Activated CD8-positive, alpha-beta memory T cell treated with anti-CD3 and anti-CD28 coated beads for 48 hours (primary cell): ENCODE measurements around the gene PMFBP1.

Experiments used
- DNase-seq, 3 experiments: peaks; one replicate each; pipeline ENCODE4 v3.0.0-alpha.2; 2020; ENCODE audit warnings: low read depth in 2 of 3, low spot score in 2 of 3

PMFBP1 gene, protein sequence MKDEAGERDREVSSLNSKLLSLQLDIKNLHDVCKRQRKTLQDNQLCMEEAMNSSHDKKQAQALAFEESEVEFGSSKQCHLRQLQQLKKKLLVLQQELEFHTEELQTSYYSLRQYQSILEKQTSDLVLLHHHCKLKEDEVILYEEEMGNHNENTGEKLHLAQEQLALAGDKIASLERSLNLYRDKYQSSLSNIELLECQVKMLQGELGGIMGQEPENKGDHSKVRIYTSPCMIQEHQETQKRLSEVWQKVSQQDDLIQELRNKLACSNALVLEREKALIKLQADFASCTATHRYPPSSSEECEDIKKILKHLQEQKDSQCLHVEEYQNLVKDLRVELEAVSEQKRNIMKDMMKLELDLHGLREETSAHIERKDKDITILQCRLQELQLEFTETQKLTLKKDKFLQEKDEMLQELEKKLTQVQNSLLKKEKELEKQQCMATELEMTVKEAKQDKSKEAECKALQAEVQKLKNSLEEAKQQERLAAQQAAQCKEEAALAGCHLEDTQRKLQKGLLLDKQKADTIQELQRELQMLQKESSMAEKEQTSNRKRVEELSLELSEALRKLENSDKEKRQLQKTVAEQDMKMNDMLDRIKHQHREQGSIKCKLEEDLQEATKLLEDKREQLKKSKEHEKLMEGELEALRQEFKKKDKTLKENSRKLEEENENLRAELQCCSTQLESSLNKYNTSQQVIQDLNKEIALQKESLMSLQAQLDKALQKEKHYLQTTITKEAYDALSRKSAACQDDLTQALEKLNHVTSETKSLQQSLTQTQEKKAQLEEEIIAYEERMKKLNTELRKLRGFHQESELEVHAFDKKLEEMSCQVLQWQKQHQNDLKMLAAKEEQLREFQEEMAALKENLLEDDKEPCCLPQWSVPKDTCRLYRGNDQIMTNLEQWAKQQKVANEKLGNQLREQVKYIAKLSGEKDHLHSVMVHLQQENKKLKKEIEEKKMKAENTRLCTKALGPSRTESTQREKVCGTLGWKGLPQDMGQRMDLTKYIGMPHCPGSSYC

GRCh38 chr16:72172105-72173034 lies at the start of gene PMFBP1:
Gene PMFBP1, minus strand, starts transcription at chr16:72172155. Its CDS starts 947 bp downstream, at chr16:72171208.
- DNase-seq: no peak

DNA sequence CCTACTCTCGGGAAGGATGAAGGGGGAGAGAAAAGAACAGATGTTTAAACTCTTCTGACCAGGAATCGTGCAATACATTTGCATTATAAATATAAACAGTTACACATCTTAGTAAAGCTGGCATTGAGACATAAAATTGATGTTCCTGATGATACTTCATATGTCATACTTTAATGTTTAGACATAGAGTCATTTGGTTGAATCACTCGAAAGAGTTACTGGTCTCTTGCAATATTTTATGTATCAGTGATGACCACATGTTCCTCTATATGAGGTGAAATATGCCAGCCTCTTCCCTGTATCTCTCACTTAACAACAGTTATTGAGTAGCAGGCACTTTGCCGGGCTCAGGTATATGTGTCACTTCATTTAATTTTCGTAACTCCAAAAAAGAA lies 49.7 kb upstream of the PMFBP1 start:
- DNase-seq: no peak

DNA sequence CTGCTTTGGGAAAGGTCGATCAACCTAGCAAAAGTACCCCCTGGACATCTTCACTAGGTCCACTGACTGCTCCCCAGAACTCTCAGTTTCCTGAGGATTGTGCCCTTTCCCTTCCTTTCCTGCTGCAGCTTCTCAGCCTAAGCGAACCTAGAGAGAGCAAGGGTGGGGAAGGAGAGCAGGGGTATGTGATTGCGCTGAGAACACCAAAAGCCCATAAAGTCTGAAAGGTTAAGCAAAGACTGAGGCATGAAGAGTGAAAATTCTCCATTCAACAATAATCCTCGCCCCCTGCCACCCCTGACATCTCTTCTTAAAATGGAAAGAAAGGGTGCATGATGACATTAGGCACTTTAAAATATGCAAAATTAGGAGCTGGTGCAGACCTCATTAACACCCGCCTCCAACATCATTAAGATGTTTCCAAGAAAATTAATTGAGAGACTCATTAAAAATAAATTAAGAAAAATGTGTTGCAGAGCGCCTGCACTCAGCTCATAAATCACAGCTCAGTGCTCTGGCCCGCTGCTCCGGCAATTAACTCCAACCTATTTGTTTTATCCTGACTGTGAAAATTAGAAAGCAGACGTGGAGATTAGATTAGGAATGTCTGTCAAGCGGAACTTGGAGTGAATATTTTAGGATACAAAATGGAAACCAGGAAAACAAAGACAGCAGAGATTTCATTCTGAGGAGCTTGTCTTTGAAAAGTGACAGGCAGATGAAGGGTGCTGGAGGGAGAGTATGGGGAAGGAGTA lies 49.1 kb upstream of the PMFBP1 start:
- no peak for DNase-seq

- DNase-seq: no peak
Measured at GRCh38 chr16:72219282-72219681, 47.3 kb upstream of the PMFBP1 start.

DNA sequence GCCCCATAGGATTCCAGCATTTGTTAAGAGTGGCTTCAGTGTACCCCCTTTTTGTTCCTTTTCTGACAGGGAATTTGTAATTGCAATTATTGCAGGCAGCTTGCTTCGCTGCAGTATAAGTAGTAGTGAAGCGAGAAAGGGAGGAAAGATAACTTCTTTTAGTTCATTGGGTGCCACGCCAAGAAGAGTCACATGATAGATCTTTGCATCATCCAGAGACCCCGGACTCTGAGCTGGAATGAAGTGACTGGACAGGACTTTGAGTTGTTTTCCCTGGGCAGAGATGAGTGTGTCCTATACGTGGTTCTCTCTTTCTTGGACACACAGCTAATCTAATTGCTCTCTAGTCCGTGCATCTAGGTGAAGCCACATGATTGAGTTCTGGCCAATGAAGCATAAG lies 44.8 kb upstream of the PMFBP1 start:
- no peak for DNase-seq

- no peak for DNase-seq
Measured at GRCh38 chr16:72214821-72215220, 42.9 kb upstream of the PMFBP1 start.

GRCh38 chr16:72211110-72211509 lies 39.2 kb upstream of the PMFBP1 start:
- DNase-seq: no peak

DNA sequence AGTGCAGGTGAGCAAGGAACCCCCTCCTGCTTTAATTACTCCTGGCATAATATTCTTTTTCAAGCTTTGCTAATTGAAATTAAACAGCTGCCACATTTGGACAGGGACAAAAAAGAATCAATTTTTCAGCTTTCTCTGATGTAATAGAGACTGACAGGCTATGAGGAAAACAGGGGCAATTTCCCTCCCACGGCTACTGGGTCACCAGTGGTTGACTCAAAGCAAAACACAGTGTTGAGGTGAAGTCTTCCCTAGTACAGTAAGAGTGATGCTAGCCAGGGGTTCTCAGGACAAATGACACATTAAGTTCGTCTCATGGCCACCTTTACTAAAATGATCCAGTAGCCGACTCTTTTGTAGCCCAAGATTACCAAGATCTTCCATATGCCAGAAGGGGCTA lies 38.6 kb upstream of the PMFBP1 start:
- no peak for DNase-seq

- DNase-seq: no peak
Measured at GRCh38 chr16:72210072-72210471, 38.1 kb upstream of the PMFBP1 start.

DNA sequence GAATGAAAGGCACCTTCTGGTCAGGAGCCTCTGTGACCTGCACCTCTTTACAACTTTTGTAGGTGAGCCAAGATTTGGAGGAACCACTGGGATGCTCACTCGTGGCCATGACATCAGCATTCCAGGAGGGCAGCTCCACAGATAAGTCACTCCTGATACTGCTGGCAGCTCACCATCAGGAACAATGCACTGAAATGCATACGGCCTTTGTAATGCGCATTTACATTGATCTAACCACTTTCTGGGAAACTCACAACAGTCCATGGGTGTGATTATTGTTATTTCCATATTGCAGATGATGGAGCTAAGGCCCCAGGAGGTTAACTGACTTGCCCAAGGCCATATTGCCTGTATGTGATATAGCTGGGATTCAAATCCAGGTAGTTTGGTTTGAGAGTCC lies 34.3 kb upstream of the PMFBP1 start:
- no peak for DNase-seq

- DNase-seq: no peak
Measured at GRCh38 chr16:72203401-72203800, 31.4 kb upstream of the PMFBP1 start.

GRCh38 chr16:72202014-72202413 lies 30.1 kb upstream of the PMFBP1 start:
- no peak for DNase-seq

DNA sequence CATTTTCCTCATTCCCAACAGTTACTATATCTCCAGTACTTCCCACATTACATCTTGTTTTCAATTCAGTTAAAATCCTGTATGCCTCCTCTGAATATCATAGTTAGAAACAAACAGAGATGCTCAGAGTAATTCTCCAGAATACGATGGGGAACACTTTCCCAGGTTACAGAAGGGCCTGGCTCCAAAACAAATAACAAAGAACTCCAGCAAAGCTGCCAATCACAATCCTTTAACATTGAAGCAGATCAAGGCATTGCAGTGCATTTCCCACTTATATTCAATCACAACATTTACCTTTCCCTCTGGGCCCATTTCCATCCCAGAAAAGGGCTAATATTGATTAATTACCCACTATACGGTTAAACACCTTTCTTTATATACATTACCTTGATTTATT lies 29.4 kb upstream of the PMFBP1 start:
- DNase-seq: no peak

DNA sequence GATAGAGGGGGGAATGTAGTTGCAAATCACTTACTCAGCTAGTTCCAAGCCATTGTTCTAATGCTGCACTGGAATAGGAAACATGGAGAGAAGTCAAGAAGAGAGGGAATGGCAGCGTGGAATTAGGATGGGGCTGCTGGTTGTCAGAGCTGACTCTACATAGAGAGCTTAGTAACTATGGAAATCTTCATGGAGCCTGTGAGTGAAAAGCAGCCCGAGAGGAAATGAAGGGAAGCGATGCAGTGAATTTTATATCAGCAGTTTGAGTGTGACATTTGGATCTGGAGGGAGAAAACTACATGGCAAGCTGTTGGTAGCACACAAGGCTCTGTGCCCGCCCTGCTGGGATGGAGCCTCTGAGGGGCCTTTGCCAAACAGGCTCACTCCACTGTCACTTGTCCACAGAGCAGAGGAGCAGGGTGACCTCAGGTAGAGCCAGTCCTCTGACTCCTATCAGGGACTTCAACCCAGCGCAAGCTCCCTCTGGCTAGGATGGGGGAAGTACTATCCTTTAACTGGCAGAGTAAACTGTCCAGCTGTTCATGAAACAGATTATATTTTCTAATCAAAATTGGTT lies 27.9 kb upstream of the PMFBP1 start:
- no peak for DNase-seq

DNA sequence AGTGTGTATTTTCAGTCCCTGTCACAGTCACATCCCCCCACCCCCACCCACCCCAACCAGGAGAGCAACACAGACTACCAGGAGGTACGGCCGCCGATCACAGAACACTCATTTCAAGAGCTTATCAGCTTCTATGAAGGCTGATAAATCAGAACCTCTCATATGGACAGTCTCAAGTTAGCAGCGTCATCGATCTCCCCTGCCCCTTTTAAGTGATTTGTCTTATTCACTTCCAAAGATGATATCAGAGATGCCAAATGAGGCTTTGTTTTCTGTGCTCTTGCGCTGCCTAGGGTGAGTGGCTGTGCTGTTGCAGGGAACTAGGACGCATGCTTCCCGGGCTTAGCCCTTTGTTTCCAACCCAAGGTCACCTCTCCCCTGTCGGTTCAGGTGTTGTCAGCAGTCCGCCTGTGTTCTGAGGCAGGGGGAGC lies 26.8 kb upstream of the PMFBP1 start:
- no peak for DNase-seq

- DNase-seq: no peak
Measured at GRCh38 chr16:72198021-72198711, 26.2 kb upstream of the PMFBP1 start.

- no peak for DNase-seq
Measured at GRCh38 chr16:72197545-72197944, 25.6 kb upstream of the PMFBP1 start.

- DNase-seq: no peak
Measured at GRCh38 chr16:72195609-72196008, 23.7 kb upstream of the PMFBP1 start.

GRCh38 chr16:72191551-72191950 lies 19.6 kb upstream of the PMFBP1 start:
- DNase-seq: no peak
